Kidney epithelial cell (primary cell): ENCODE results near the gene NECTIN1. TPM values are rescaled to one million over a fixed set of nuclear protein-coding genes. Genes with fewer than 3 reads are reported as not detected.
A peak's percentile ranks its signal among the peaks of the same experiment; 100 is the strongest.

Source experiments
- DNase-seq: peaks from one replicate; pipeline ENCODE4 v3.0.0-alpha.2; 2010; ENCODE audit warnings: low read depth
- H3K27me3 ChIP-seq: 2 replicates; pipeline ENCODE4 v1.6.0; 2011; ENCODE audit warnings: low read length; ENCODE audit not compliant: control insufficient read depth, insufficient read depth
- H3K36me3 ChIP-seq: 2 replicates; pipeline ENCODE4 v1.5.1; 2011; ENCODE audit warnings: low read length; ENCODE audit not compliant: control insufficient read depth, insufficient read depth
- H3K4me3 ChIP-seq: 2 replicates; pipeline ENCODE4 v1.5.1; 2011; ENCODE audit warnings: low read depth, mild to moderate bottlenecking, control low read depth, low read length
- CTCF ChIP-seq: IDR thresholded peaks from 2 replicates; pipeline ENCODE4 v1.5.1; 2011; ENCODE audit warnings: mild to moderate bottlenecking, moderate library complexity, low read length, control low read depth, inconsistent platforms; ENCODE audit not compliant: insufficient read depth, poor library complexity, severe bottlenecking
- total RNA-seq: library from RNA; depleted of rRNA; stranded (reverse); fragments of >200 nt; gene quantifications from 2 replicates; pipeline ENCODE4 v1.2.3, GENCODE V29; 2015

The NECTIN1 gene
- total RNA-seq, 1 donor from 2014 or later: 15.0 TPM

- Histone ChIP-seq H3K4me3 (no peak overlapping the region), H3K27me3 (no peaks in the 10 kb centered on the region), H3K36me3 (no peaks in the 10 kb centered on the region)
- no peak for TF ChIP-seq CTCF
- no peak for DNase-seq
Measured at GRCh38 chr11:119685111-119685746, 43.8 kb downstream of the NECTIN1 start.

- no peak overlapping the region for H3K4me3 ChIP-seq
- no peak for TF ChIP-seq CTCF
- no peaks in the 10 kb centered on the region for H3K36me3 ChIP-seq
- no peaks in the 10 kb centered on the region for H3K27me3 ChIP-seq
- peak; percentile 45 for DNase-seq
Measured at GRCh38 chr11:119684361-119685110, 44.5 kb downstream of the NECTIN1 start.

GRCh38 chr11:119683783-119684182, 45.2 kb downstream of the NECTIN1 start:
- Histone ChIP-seq H3K27me3 (no peaks in the 10 kb centered on the region), H3K36me3 (no peaks in the 10 kb centered on the region), H3K4me3 (no peak overlapping the region)
- no peak for DNase-seq
- TF ChIP-seq CTCF: no peak

GRCh38 chr11:119681361-119681910, 47.6 kb downstream of the NECTIN1 start:
- no peak for DNase-seq
- TF ChIP-seq CTCF: no peak
- no peaks in the 10 kb centered on the region for H3K27me3 ChIP-seq

GRCh38 chr11:119680541-119681360, 48.2 kb downstream of the NECTIN1 start:
- TF ChIP-seq CTCF: no peak
- no peaks in the 10 kb centered on the region for H3K27me3 ChIP-seq
- no peak for DNase-seq
- no peak overlapping the region for H3K4me3 ChIP-seq
- H3K36me3 ChIP-seq: no peaks in the 10 kb centered on the region

More at GRCh38 chr11:119681361-119681910, 47.6 kb downstream of the NECTIN1 start:
- no peaks in the 10 kb centered on the region for H3K36me3 ChIP-seq
- H3K4me3 ChIP-seq: no peak overlapping the region
